GM12801 (cell line): ENCODE measurements around the gene RAMP2.

ENCODE experiments used
- TF ChIP-seq, protein P1 (sequence below): IDR thresholded peaks from one replicate; pipeline ENCODE4 v1.5.1; 2011; ENCODE audit warnings: control low read depth; ENCODE audit not compliant: insufficient read length; ENCODE audit errors: extremely low read depth

RAMP2 gene

DNA sequence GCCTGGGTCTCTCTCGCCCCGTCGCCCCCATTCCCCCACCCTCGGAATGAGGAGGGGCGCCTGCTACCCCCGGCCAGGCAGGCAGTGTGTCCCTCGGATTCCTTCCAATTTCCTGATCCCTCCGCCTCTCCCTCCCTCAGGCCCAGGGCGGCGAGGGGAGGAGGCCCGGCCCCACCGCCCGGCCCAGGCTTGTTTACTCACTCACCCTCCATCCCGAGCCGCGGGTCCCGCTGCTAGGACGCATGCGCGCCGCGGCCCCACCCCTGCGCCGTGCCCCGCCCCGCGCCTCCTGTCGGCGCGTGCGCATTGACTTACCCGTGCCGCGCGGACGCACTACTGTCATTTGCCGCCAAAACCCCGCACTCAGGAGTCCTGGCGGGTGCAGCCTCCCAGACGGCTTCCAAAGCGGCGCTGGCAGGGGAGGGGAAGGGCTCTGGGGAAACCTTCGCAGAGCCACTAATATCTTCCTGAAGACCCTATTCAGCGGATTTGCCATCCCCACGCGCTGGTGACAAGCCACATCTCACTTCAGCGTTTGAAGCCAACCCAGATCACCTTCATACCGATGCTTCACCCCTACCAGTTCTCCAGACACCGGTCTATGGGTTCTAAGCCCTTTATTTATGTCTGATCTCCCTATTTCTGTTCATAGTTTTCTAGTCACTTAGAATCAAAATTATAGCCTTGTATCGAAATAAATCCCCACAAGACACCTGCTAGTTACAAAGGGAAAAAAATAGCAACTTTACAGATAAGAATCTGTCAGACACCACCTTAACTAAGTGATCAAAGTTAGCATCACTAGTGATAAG is 16.0 kb upstream of the RAMP2 start, which contains the start of gene EZH1:
EZH1 (minus strand) TSS at position 235 of the 812 bp plus-strand sequence. CDS start 16,099 bp downstream, outside the sequence.
- TF ChIP-seq, protein P1, sequence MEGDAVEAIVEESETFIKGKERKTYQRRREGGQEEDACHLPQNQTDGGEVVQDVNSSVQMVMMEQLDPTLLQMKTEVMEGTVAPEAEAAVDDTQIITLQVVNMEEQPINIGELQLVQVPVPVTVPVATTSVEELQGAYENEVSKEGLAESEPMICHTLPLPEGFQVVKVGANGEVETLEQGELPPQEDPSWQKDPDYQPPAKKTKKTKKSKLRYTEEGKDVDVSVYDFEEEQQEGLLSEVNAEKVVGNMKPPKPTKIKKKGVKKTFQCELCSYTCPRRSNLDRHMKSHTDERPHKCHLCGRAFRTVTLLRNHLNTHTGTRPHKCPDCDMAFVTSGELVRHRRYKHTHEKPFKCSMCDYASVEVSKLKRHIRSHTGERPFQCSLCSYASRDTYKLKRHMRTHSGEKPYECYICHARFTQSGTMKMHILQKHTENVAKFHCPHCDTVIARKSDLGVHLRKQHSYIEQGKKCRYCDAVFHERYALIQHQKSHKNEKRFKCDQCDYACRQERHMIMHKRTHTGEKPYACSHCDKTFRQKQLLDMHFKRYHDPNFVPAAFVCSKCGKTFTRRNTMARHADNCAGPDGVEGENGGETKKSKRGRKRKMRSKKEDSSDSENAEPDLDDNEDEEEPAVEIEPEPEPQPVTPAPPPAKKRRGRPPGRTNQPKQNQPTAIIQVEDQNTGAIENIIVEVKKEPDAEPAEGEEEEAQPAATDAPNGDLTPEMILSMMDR, result no peak

DNA sequence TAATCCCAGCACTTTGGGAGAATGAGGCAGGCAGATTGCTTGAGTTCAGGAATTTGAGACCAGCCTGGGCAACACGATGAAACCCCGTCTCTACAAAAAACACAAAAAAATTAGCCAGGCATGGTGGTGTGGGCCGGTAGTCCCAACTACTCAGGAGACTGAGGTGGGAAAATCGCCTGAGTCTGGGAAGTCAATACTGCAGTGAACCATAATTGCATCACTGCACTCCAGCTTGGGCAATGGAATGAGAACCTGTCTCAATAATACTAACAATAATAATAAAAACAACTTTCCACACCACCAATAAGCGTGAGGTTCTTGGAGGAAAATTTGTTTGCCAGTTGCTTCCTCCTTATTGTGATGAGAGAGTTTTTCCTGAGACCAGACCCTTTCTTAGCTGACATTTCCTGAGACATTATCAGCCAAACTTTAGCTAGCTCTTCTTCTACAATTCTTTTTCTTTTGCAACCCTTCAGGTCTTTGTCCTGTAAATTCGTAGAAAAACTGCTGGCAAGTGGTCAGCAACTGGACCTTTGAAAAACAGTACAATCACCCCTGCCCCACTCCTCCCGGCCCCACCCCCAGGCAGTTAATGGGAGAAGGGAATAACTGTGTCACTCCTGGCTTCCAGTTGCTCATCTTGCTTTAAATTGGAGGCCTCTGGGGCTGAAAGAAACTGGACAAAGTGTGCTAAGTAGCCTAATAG is 12.7 kb upstream of the RAMP2 start:
- TF ChIP-seq, protein P1, result no peak

DNA sequence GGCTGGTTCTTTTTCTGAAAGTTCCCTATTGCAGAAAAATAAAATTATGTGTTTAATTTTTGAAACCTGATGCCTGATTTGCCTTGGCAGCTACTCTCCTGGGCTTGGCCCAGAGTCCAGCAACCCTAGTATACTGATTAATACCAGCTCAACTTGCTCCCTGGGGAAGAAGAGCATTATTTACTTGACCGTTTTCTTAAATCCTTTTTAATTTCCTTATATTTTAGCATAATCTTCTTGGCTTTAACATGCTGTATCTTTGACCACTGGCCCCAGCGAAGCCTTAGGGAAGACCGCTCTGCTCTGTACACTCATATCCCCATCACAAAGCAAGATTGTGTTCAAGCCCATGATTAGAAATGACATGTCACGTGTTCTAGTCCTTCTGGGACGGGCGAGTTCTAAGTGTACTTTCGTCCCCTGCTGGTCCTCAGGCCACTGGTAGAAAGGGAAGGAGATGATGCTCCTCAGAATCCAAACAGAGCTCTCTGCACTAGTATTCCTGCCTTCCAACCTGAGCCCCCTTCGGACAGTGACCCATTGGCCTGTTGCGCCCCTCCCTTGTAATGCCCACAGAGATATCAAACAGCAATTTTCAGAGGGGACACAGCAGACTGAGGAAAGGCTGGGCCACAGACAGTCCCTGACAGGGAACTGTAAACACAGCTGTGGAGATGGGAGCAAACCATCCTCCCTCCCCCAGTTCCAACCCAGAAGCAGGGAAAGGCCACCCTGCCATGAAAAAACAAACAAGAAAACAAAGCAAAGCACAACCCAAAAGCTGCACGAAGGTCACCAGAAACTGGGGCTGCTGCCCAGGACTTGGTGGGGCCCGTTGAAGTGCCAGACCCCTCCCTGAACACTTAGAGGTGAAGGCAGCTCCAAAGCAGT is 11.9 kb upstream of the RAMP2 start:
- TF ChIP-seq, protein P1, result no peak

DNA sequence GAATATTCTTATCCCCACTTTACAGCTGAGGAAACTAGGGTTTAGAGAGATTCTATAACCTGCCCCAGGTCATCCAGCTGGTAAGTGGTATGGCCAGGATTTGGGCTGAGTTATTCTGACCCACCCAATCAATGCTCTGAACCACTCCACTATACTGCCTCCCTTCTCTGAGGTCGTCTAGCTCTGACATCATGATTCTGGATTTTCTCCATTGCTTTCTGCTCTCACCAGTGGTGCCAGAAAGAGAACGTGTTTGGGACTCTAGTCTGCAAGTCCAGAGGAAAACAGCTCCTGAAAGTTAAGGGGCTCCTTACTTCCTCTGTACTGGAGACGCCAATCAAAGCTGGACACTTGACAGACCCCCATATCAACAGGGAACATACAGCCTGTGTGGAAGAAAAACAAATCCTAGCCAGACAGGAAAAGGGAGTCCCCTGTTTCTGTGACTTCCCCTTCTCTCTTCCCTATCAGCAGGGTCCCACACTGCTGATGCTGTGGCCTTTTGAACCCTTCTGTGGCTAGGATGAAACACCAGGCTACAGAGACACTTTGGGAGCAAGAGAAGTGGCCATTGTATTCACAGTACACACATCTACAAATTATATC is 10.2 kb upstream of the RAMP2 start:
- TF ChIP-seq, protein P1, result no peak

DNA sequence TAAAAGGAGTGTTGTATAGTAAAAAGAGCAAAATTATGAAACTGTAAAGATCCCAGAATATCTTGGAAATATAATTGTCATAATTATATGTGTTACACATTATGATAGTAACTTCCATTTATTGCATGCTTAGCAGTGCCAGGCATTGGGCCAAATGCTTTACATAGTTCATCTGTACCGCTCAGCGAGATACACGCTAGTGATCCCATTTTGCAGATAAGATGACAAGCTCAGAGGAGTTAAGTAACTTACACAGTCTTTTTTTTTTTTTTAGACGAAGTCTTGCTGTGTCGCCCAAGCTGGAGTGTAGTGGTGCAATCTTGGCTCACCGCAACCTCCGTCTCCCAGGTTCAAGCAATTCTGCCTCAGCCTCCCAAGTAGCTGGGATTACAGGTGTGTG is 9.4 kb upstream of the RAMP2 start:
- TF ChIP-seq, protein P1, result no peak

DNA sequence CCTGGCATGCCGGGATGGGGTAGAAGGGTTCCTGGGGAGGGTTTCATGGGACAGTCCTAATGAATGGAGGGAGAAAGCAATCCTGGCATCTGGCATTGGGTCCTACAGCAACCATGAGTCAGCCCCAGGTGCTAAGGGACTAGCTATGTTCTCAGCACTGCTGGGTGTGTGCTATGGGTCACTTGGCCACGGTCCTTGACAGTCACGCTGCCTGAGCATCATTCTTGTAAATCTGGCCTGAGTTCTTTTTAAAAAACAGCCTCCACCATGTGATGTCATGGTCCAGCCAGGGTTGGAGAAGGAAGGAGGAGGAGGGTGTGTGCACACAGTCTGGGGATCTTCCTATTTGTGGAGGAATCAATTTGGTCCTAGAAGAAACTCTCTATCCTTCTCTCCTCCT is 6.2 kb upstream of the RAMP2 start:
- TF ChIP-seq, protein P1, result no peak
